GM12872 (cell line): Measurements from ENCODE around the gene ARG1.

ENCODE experiments used
- CTCF ChIP-seq: IDR thresholded peaks from 3 replicates; pipeline ENCODE4 v1.5.1; 2011; ENCODE audit warnings: low read depth, mild to moderate bottlenecking, low read length, moderate library complexity; ENCODE audit not compliant: insufficient read depth

Gene ARG1

GRCh38 chr6:131574133-131574532 lies 1.1 kb downstream of the ARG1 start:
- TF ChIP-seq CTCF = no peak

DNA sequence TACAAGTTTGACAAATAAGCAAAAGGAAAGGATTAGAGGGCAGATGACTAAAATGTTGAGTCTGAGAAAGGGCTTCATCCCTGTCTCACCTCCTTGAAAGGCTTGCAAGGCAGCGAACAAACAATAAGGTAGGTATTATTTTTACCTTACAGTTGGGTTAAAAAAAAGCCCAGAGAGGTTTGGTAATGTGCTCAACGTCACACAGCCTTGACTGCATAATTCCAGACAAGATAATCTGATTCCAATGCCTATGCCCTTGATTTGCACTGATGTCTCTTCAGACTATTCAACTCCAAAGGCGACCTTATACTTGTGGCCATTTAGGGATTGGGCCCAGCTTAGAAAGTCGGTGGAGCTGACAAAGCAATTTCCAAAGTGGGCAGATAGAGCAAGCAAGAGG lies 1.7 kb downstream of the ARG1 start:
- TF ChIP-seq CTCF = no peak

DNA sequence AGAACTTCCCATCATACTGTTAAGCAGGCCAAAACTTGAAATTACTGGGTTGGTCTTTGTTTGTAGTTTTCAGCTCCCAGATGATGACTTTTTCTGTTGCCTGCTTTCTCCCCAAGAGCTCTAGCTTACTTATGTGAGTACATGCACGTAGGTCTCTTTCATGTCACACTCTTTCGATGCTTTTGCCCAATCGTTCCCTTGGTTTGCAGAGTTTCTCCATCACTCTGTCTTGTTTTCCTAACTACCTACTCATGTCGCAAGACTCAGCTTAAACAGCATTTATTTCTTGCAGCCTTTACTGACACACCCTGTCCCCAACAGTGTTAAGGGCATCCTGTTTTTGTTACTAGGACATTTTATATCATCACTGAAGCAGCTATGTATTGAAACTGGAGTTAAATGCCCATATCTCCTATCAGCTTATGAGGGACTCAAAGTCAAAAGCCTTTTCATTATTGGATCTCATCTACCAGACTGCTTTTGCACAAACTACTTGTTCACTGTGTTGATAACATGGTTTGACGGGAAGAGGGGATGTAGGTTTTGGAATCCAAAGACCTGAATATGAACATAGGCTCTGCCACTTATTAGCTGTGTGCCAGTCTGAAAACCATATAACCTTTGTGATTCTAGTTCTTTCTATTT lies 2.9 kb downstream of the ARG1 start:
- TF ChIP-seq CTCF = no peak

- no peak for TF ChIP-seq CTCF
Observed at GRCh38 chr6:131581523-131581922, 8.5 kb downstream of the ARG1 start.

GRCh38 chr6:131586543-131586942 lies 13.5 kb downstream of the ARG1 start:
- no peak for TF ChIP-seq CTCF

- no peak for TF ChIP-seq CTCF
Observed at GRCh38 chr6:131587909-131588308, 14.9 kb downstream of the ARG1 start.

- no peak for TF ChIP-seq CTCF
Observed at GRCh38 chr6:131588643-131589042, 15.6 kb downstream of the ARG1 start.

GRCh38 chr6:131592935-131593334 lies 19.9 kb downstream of the ARG1 start:
- no peak for TF ChIP-seq CTCF
